GM18498 (cell line): ENCODE measurements around the gene NUS1.
A peak's percentile ranks its signal among the peaks of the same experiment; 100 is the strongest.
"Not testable (repeated sequence)": the region's sequence is repeated elsewhere in the genome, so short reads cannot be mapped to it uniquely, and the experiment has no call there.

Experiments
- ATAC-seq: cut with Tn5 transposase; IDR thresholded peaks from one replicate; pipeline ENCODE4 v1.9.1; 2021; ENCODE audit warnings: mild to moderate bottlenecking, moderate library complexity; ENCODE audit not compliant: unreplicated experiment

Gene NUS1

GRCh38 chr6:117706936-117707509 lies 31.8 kb downstream of the NUS1 start:
- ATAC-seq: peak; percentile 40

- peak; percentile 37 for ATAC-seq
Measured at GRCh38 chr6:117711369-117711768, 36.1 kb downstream of the NUS1 start.

GRCh38 chr6:117718895-117719294 lies 43.6 kb downstream of the NUS1 start:
- ATAC-seq: no peak

GRCh38 chr6:117721520-117721919 lies 46.3 kb downstream of the NUS1 start:
- ATAC-seq: not testable (repeated sequence)

GRCh38 chr6:117728626-117729025 lies 53.4 kb downstream of the NUS1 start:
- ATAC-seq: no peak

- peak; percentile 48 for ATAC-seq
Measured at GRCh38 chr6:117729613-117730012, 54.3 kb downstream of the NUS1 start.

- no peak for ATAC-seq
Measured at GRCh38 chr6:117733341-117733740, 58.1 kb downstream of the NUS1 start.

- no peak for ATAC-seq
Measured at GRCh38 chr6:117739869-117740268, 64.6 kb downstream of the NUS1 start.

- ATAC-seq: no peak
Measured at GRCh38 chr6:117740605-117741004, 65.3 kb downstream of the NUS1 start.

- not testable (repeated sequence) for ATAC-seq
Measured at GRCh38 chr6:117750675-117751074, 75.4 kb downstream of the NUS1 start.
